Mucosa of rectum (tissue), 2 donors: ENCODE results near the gene LHFPL5.

Experiments used
- H3K27ac ChIP-seq, 2 donors: one replicate each; pipeline ENCODE4 v1.7.0; 2013; ENCODE audit warnings: inconsistent platforms in 2 of 2, low read depth in 2 of 2, low read length in 2 of 2
- H3K27me3 ChIP-seq, 2 donors: one replicate each; pipeline ENCODE4 v1.7.0; 2013; ENCODE audit warnings: low read length in 2 of 2; ENCODE audit not compliant: control insufficient read depth in 2 of 2, insufficient read depth in 2 of 2
- H3K36me3 ChIP-seq, 2 donors: one replicate each; pipeline ENCODE4 v1.7.0; 2013; ENCODE audit warnings: low read length in 2 of 2; ENCODE audit not compliant: control insufficient read depth in 2 of 2, insufficient read depth in 2 of 2
- H3K4me1 ChIP-seq, 2 donors: one replicate each; pipeline ENCODE4 v1.7.0; 2013; ENCODE audit warnings: low read length in 2 of 2, mild to moderate bottlenecking in 1 of 2; ENCODE audit not compliant: control insufficient read depth in 2 of 2, insufficient read depth in 2 of 2
- H3K4me3 ChIP-seq, 2 donors: one replicate each; pipeline ENCODE4 v1.7.0; 2013; ENCODE audit warnings: low read length in 2 of 2
- H3K9ac ChIP-seq, 2 donors: one replicate each; pipeline ENCODE4 v1.7.0; 2013; ENCODE audit warnings: low read length in 2 of 2, low read depth in 1 of 2, mild to moderate bottlenecking in 1 of 2
- H3K9me3 ChIP-seq, 2 donors: one replicate each; pipeline ENCODE4 v1.7.0; 2013; ENCODE audit warnings: low read length in 2 of 2; ENCODE audit not compliant: control insufficient read depth in 2 of 2
- donor health status: healthy.
- donor health status: Normal muscosa, but diverticular disease.

Gene LHFPL5

GRCh38 chr6:35804996-35805736, at the start of gene LHFPL5:
TSS of gene LHFPL5 (plus strand) at chr6:35805352. CDS start at chr6:35805671, 319 bp downstream.
- Histone ChIP-seq H3K9ac (no peak within 1 kb of the TSS), H3K4me3 (no peak within 1 kb of the TSS), H3K27me3 (peaks cover 0 to 2% of the 10 kb centered on the region in 2 donors), H3K36me3 (no peaks in the 10 kb centered on the region), H3K4me1 (no peaks in the 10 kb centered on the region), H3K9me3 (no peaks in the 10 kb centered on the region), H3K27ac (no peak within 1 kb of the TSS)

DNA sequence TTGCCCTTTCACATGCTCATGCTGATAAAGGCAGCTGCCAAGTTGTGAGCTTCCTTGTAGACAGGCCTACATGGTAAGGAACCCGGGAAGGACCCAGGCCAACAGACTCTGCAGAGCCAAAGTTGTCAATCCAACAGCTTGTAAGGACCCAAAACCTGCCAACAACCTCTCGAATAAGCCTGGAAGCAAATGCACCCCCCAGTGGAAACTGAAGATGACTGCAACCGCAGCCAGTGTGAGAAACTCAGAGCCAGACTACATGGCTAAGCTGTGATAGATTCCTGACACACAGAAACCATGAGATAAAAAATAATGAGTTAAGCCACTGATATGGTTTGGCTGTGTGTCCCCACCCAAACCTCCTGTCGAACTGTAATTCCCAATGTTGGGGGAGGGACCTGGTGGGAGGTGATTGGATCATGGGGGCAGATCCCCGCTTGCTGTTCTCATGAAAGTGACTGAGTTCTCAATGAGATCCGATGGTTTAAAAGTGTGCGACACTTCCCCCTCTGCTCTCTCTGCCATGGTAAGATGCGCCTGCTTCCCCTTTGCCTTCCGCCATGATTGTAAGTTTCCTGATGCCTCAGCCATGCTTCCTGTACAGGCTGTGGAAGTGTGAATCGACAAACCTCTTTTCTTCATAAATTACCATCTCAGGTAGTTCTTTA, 47.6 kb upstream of the LHFPL5 start:
- Histone ChIP-seq H3K9ac (no peak overlapping the region), H3K27ac (no peak overlapping the region), H3K4me3 (no peak overlapping the region), H3K9me3 (no peaks in the 10 kb centered on the region), H3K36me3 (no peaks in the 10 kb centered on the region), H3K4me1 (no peaks in the 10 kb centered on the region), H3K27me3 (peaks cover 0 to 2% of the 10 kb centered on the region in 2 donors)

DNA sequence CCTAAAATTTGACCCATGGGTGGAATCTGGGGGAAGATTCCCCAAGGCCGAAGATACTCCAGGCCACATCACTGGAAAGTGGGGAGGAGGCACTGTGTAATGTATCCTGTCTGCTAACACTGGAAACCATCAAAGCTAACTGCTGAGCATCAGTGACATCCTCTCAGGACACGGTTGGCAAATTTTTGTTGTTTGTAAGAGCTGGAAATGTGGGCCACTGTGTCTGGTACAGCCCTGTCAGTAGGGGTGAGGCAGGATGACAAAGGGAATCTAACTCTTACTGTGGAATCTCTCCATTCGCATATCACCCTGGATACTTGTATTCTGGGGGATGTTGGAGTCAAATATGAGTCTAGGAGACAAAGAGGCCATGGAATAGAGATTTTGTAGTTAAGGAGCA, 45.7 kb upstream of the LHFPL5 start:
- peaks cover 6 to 13% of the 10 kb centered on the region in 2 donors for H3K27me3 ChIP-seq
- no peak overlapping the region for H3K9ac ChIP-seq
- no peak overlapping the region for H3K4me3 ChIP-seq
- H3K4me1 ChIP-seq: peaks cover 0 to 2% of the 10 kb centered on the region in 2 donors
- no peaks in the 10 kb centered on the region for H3K9me3 ChIP-seq
- H3K36me3 ChIP-seq: no peaks in the 10 kb centered on the region
- no peak overlapping the region for H3K27ac ChIP-seq

DNA sequence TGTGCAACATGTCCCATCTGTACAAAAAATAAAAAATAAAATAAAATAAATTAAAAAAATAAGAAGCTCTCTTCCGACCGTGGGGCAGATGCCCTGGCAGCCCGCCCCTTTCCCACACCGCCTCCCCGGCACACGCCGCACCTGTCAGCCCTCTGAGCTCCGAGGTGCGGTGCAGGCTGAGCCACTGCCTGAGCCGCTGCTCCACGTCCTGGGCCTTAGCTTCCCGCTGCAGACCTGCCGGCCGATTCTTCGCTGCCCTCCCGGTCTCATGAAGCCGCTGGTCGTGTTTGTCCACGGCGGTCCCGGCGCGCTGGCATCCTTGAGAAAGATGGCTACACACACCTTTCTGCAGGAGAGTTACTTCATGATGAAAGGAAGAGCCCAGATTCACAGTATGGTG, 39.4 kb upstream of the LHFPL5 start:
- no peak overlapping the region for H3K27ac ChIP-seq
- H3K4me1 ChIP-seq: peaks cover 0 to 2% of the 10 kb centered on the region in 2 donors
- H3K4me3 ChIP-seq: no peak overlapping the region
- H3K27me3 ChIP-seq: peaks cover 7 to 13% of the 10 kb centered on the region in 2 donors
- no peaks in the 10 kb centered on the region for H3K36me3 ChIP-seq
- H3K9ac ChIP-seq: no peak overlapping the region
- no peaks in the 10 kb centered on the region for H3K9me3 ChIP-seq

- Histone ChIP-seq H3K27ac (no peak overlapping the region), H3K4me1 (no peaks in the 10 kb centered on the region), H3K4me3 (no peak overlapping the region), H3K9ac (no peak overlapping the region), H3K27me3 (peaks cover 3% of the 10 kb centered on the region in 2 donors), H3K36me3 (no peaks in the 10 kb centered on the region), H3K9me3 (no peaks in the 10 kb centered on the region)
Measured at GRCh38 chr6:35769211-35769610, 35.9 kb upstream of the LHFPL5 start.

DNA sequence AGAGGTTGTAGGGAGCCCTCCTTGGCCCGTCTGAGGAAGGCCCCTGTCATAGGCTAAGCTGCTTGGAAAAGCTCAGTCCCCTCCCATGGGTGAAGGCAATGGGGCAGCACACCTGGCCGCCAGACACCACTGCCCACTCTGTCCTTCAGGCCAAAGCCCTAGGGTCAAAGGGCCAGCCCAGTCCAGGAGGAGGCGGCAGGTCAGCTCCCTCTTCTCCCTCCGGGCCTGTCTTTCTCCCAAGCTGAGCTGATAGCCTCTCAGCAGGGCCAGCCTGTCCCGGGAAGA, 33.9 kb upstream of the LHFPL5 start:
- Histone ChIP-seq H3K4me1 (no peaks in the 10 kb centered on the region), H3K9ac (no peak overlapping the region), H3K27me3 (peaks cover 2 to 9% of the 10 kb centered on the region in 2 donors), H3K4me3 (no peak overlapping the region), H3K27ac (no peak overlapping the region), H3K9me3 (no peaks in the 10 kb centered on the region), H3K36me3 (no peaks in the 10 kb centered on the region)

DNA sequence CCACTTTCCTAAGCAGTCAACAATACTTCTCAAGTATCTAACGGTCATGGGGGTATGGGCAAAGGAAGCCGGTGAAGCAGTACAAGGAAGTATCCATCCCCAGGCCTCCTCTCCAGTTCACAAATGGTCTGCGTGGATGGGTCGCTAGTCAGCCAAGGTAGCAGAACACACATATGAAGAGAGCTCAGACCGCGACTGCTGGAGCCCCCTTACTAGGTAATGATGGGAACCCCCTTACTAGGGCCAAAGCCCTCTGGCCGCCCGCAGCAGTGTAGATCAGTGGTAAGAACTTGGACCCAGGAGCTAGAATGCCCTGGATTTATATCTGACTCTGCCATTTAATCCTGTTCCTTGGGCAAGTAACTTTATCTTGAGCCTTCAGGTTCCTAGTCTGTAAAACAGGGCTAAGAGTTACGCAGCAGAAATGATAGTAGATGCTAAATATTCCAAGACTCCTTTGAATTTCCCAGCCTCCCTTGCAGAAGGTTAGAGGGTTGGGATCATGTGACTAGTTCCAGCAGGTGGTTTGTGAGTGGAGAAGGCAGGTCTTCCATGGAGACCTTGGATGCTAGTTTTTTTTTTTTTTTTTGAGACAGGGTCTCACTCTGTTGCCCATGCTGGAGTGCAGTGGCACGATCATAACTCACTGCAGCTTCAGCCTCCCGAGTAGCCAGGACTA, 30.9 kb upstream of the LHFPL5 start:
- no peak overlapping the region for H3K4me3 ChIP-seq
- no peak overlapping the region for H3K9ac ChIP-seq
- no peak overlapping the region for H3K27ac ChIP-seq
- H3K36me3 ChIP-seq: no peaks in the 10 kb centered on the region
- H3K27me3 ChIP-seq: peaks cover 5 to 11% of the 10 kb centered on the region in 2 donors
- H3K4me1 ChIP-seq: peaks cover 0 to 2% of the 10 kb centered on the region in 2 donors
- no peaks in the 10 kb centered on the region for H3K9me3 ChIP-seq

GRCh38 chr6:35775031-35775430, 30.1 kb upstream of the LHFPL5 start:
- Histone ChIP-seq H3K4me1 (peaks cover 0 to 2% of the 10 kb centered on the region in 2 donors), H3K36me3 (no peaks in the 10 kb centered on the region), H3K9ac (no peak overlapping the region), H3K27me3 (peaks cover 5 to 11% of the 10 kb centered on the region in 2 donors), H3K9me3 (no peaks in the 10 kb centered on the region), H3K4me3 (no peak overlapping the region), H3K27ac (no peak overlapping the region)

DNA sequence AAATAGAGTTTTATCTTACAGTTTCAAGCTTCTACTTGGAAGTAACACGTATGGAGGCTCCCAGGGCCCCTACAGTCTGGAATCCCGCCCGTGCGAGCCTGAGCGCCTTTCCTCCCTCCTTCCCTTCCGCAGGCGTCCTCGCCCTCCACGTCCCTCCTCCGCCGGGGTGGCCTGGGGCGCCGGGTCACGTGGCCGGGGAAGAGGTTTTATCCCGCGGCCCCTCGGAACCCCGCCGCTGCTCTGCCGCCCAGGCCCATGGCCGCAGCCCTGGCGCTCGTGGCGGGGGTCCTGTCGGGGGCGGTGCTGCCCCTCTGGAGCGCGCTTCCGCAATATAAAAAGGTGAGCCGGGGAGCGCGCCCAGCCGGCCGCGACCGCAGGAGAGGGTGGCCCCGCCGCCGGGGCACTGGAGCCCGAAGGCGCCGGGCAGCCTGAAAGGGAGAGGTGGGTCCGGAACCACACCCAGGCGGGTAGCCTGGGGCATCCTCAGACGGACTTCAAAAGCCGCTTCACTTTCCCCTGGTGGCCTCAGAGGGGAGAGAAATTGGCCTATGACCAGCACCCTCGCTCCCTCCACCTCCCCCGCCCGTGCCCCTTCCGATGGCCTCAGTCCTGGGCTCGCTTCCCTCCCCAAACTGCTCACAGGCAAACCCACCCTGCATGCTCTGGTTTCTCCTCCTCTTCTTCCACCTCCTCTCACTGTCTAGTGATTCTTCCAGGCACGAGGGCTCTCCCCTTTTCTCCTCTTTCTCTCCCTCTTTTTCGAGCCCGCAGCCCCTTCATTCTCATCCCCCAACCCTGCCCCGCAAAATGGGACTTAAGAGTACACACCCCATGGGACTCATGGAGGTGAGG, 28.6 kb upstream of the LHFPL5 start, which contains the start of gene CLPSL2:
CLPSL2 (plus strand) TSS at position 235 of the 852 bp plus-strand sequence; CDS start at position 256, 21 bp downstream.
- peaks cover 6 to 8% of the 10 kb centered on the region in 2 donors for H3K27me3 ChIP-seq

More for the DNA sequence above, 28.6 kb upstream of the LHFPL5 start, which contains the start of gene CLPSL2:
- no peak within 1 kb of the TSS for H3K27ac ChIP-seq
- peak within 1 kb of the TSS; percentile 13 to 28 for H3K4me3 ChIP-seq
- no peaks in the 10 kb centered on the region for H3K9me3 ChIP-seq
- H3K36me3 ChIP-seq: no peaks in the 10 kb centered on the region
- H3K4me1 ChIP-seq: peaks cover 0 to 2% of the 10 kb centered on the region in 2 donors
- H3K9ac ChIP-seq: no peak within 1 kb of the TSS
